HepG2 (cell line): Measurements from ENCODE around the gene ZNF483. TPM values are rescaled to one million over a fixed set of nuclear protein-coding genes. Genes with fewer than 3 reads are reported as not detected.

Source experiments
- ARNT2 ChIP-seq: sonication (generic); formaldehyde crosslinking; IDR thresholded peaks from 2 replicates; pipeline ENCODE4 v1.8.0; 2022; ENCODE audit warnings: mild to moderate bottlenecking, low read depth, missing genetic modification reagents, moderate library complexity
- CCAR2 ChIP-seq: fragments of 200-400 bp; formaldehyde crosslinking; optimal IDR thresholded peaks from 2 replicates; pipeline ENCODE3; 2018; ENCODE audit warnings: low read depth, mild to moderate bottlenecking, low read length, moderate library complexity
- DMAP1 ChIP-seq: IDR thresholded peaks from 2 replicates; pipeline ENCODE4 v1.6.1; 2016
- KDM2A ChIP-seq: sonication (generic); formaldehyde crosslinking; IDR thresholded peaks from 2 replicates; pipeline ENCODE4 v1.4.0; 2020; ENCODE audit warnings: low read depth, missing genetic modification reagents, borderline replicate concordance
- NRL ChIP-seq: sonication (generic); formaldehyde crosslinking; IDR thresholded peaks from 2 replicates; pipeline ENCODE4 v1.5.0; 2020; ENCODE audit warnings: missing genetic modification reagents, mild to moderate bottlenecking, moderate library complexity, borderline replicate concordance
- RARA ChIP-seq: IDR thresholded peaks from 2 replicates; pipeline ENCODE4 v1.6.1; 2016; ENCODE audit warnings: missing genetic modification reagents, missing compliant biosample characterization
- RFX5 ChIP-seq: IDR thresholded peaks from 2 replicates; pipeline ENCODE4 v1.6.1; 2011; ENCODE audit warnings: low read depth, low read length, improper control_type of control experiment
- SOX13 ChIP-seq, 3 experiments: fragments of 450-650 bp in 1 of 3; sonication (generic) in 1 of 3; formaldehyde crosslinking in 1 of 3; IDR thresholded peaks in 2 of 3; conservative IDR thresholded peaks in 1 of 3; 2 replicates each; pipeline versions ENCODE4 v1.5.0 to v1.6.1; 2016 to 2020; ENCODE audit warnings: antibody characterized with exemption in 1 of 3, mild to moderate bottlenecking in 1 of 3, missing compliant biosample characterization in 1 of 3, missing genetic modification reagents in 1 of 3, moderate library complexity in 1 of 3
- ZFP36 ChIP-seq: fragments of 150-350 bp; IDR thresholded peaks from 2 replicates; pipeline ENCODE4 v1.6.1; 2018; ENCODE audit warnings: borderline replicate concordance, low read length, low read depth; ENCODE audit not compliant: partially characterized antibody
- ZFP82 ChIP-seq: sonication (generic); formaldehyde crosslinking; IDR thresholded peaks from 2 replicates; pipeline ENCODE4 v1.5.1; 2020; ENCODE audit warnings: mild to moderate bottlenecking, missing genetic modification reagents, borderline replicate concordance
- ZNF263 ChIP-seq: sonication (generic); formaldehyde crosslinking; IDR thresholded peaks from 2 replicates; pipeline ENCODE4 v1.4.0; 2020; ENCODE audit warnings: missing genetic modification reagents
- ZNF33B ChIP-seq: sonication (generic); formaldehyde crosslinking; IDR thresholded peaks from 2 replicates; pipeline ENCODE4 v1.5.1; 2020; ENCODE audit warnings: mild to moderate bottlenecking, missing genetic modification reagents
- ZNF44 ChIP-seq: sonication (generic); formaldehyde crosslinking; IDR thresholded peaks from 2 replicates; pipeline ENCODE4 v1.5.1; 2020; ENCODE audit warnings: mild to moderate bottlenecking, missing genetic modification reagents
- ZNF510 ChIP-seq: sonication (generic); formaldehyde crosslinking; IDR thresholded peaks from 2 replicates; pipeline ENCODE4 v1.4.0; 2020; ENCODE audit warnings: low read depth, mild to moderate bottlenecking, missing genetic modification reagents
- polyA plus RNA-seq, 8 experiments: library from polyadenylated mRNA; depleted of rRNA in 3 of 8; stranded (reverse) in 7 of 8; unstranded in 1 of 8; fragments of >200 nt; fragmentation: Illumina TruSeq in 4 of 8; extraction: Trizol in 4 of 8; gene quantifications; 2 replicates each; pipeline versions ENCODE4 v1.2.1 to v1.2.3, GENCODE V29; 2011 to 2016; ENCODE audit warnings: low read depth in 4 of 8, missing spikeins in 1 of 8, mixed read lengths in 1 of 8; ENCODE audit not compliant: insufficient read depth in 1 of 8
- total RNA-seq, 5 experiments: library from RNA; depleted of rRNA; stranded (reverse); fragments of >200 nt; fragmentation: Illumina TruSeq; extraction: Trizol; gene quantifications; 2 replicates each; pipeline ENCODE4 v1.2.3, GENCODE V29; 2016; ENCODE audit warnings: low read depth in 1 of 5
- TF ChIP-seq, protein P1 (sequence below): sonication (generic); formaldehyde crosslinking; IDR thresholded peaks from 2 replicates; pipeline ENCODE4 v1.5.1; 2020; ENCODE audit warnings: missing genetic modification reagents, mild to moderate bottlenecking, borderline replicate concordance
- TF ChIP-seq, protein P2 (sequence below): sonication (generic); formaldehyde crosslinking; IDR thresholded peaks from 2 replicates; pipeline ENCODE4 v1.5.0; 2020; ENCODE audit warnings: mild to moderate bottlenecking, missing genetic modification reagents, moderate library complexity
- TF ChIP-seq, protein P3 (sequence below): sonication (generic); formaldehyde crosslinking; IDR thresholded peaks from 2 replicates; pipeline ENCODE4 v1.8.0; 2023; ENCODE audit warnings: mild to moderate bottlenecking, missing genetic modification reagents
- TF ChIP-seq, protein P4 (sequence below): sonication (generic); formaldehyde crosslinking; IDR thresholded peaks from 2 replicates; pipeline ENCODE4 v1.5.0; 2020; ENCODE audit warnings: missing genetic modification reagents
- TF ChIP-seq, protein P5 (sequence below): sonication (generic); formaldehyde crosslinking; conservative IDR thresholded peaks from 2 replicates; pipeline ENCODE4 v1.4.0; 2020; ENCODE audit warnings: missing genetic modification reagents
- TF ChIP-seq, protein P6 (sequence below): IDR thresholded peaks from 2 replicates; pipeline ENCODE4 v1.6.1; 2016; ENCODE audit warnings: missing genetic modification reagents, missing compliant biosample characterization

Gene ZNF483
- total and polyA plus RNA-seq, 2 of the 13 experiments (the other 11 are each of a cell fraction or from before 2014, with no cell fraction given): 2.0 to 9.5 TPM

DNA sequence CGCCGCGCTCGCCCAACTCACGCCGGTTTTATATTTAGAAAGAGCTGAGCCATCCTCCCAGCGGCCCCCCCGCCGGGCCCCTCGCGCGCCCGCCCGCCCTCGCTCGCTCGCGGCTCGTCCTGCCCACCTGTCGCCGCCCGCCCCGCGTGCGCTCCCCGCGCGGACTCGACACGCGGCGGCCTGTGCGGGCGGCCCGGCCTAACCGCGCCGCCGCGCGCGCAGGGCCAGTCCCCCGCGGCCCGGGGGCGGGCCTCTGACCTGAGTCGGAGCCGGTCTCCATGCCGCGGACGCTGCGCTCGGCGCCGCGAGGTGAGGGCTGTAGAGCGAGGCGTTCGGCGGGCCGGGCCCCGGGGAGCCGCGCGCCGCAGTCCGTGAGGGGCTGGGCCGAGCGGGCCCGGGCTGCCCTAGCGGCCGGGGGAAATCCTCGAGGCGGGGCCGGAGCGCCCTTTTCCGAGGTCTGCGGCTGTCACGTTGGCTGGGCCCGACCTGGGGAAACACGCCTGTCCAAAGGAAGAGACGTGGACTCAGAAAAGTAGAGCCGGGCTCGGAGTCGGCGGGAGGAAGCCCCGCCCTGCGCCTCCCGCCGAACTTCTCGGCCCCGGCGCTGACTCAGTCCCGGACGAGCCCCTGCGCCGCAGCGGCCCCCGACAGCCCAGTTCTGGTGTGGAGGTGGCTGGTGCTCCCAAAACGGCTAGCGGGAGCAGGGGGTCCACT lies 41.0 kb upstream of the ZNF483 start, which contains the start of gene ECPAS (continued):
- TF ChIP-seq, protein P1, sequence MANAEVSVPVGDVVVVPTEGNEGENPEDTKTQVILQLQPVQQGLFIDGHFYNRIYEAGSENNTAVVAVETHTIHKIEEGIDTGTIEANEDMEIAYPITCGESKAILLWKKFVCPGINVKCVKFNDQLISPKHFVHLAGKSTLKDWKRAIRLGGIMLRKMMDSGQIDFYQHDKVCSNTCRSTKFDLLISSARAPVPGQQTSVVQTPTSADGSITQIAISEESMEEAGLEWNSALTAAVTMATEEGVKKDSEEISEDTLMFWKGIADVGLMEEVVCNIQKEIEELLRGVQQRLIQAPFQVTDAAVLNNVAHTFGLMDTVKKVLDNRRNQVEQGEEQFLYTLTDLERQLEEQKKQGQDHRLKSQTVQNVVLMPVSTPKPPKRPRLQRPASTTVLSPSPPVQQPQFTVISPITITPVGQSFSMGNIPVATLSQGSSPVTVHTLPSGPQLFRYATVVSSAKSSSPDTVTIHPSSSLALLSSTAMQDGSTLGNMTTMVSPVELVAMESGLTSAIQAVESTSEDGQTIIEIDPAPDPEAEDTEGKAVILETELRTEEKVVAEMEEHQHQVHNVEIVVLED (CRISPR knock-in tag): 0 out of 2 replicates have a peak, but pooled peaks have one; percentile 17
- TF ChIP-seq, protein P2, sequence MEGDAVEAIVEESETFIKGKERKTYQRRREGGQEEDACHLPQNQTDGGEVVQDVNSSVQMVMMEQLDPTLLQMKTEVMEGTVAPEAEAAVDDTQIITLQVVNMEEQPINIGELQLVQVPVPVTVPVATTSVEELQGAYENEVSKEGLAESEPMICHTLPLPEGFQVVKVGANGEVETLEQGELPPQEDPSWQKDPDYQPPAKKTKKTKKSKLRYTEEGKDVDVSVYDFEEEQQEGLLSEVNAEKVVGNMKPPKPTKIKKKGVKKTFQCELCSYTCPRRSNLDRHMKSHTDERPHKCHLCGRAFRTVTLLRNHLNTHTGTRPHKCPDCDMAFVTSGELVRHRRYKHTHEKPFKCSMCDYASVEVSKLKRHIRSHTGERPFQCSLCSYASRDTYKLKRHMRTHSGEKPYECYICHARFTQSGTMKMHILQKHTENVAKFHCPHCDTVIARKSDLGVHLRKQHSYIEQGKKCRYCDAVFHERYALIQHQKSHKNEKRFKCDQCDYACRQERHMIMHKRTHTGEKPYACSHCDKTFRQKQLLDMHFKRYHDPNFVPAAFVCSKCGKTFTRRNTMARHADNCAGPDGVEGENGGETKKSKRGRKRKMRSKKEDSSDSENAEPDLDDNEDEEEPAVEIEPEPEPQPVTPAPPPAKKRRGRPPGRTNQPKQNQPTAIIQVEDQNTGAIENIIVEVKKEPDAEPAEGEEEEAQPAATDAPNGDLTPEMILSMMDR: peak; percentile 13; the same call in 1 of the 2 replicates
- TF ChIP-seq, protein P3, sequence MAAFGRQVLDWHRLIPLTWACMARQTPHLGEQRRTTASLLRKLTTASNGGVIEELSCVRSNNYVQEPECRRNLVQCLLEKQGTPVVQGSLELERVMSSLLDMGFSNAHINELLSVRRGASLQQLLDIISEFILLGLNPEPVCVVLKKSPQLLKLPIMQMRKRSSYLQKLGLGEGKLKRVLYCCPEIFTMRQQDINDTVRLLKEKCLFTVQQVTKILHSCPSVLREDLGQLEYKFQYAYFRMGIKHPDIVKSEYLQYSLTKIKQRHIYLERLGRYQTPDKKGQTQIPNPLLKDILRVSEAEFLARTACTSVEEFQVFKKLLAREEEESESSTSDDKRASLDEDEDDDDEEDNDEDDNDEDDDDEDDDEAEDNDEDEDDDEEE: no peak
- TF ChIP-seq DMAP1: peak; percentile 60; the same call in 1 of the 2 replicates
- TF ChIP-seq, protein P4, sequence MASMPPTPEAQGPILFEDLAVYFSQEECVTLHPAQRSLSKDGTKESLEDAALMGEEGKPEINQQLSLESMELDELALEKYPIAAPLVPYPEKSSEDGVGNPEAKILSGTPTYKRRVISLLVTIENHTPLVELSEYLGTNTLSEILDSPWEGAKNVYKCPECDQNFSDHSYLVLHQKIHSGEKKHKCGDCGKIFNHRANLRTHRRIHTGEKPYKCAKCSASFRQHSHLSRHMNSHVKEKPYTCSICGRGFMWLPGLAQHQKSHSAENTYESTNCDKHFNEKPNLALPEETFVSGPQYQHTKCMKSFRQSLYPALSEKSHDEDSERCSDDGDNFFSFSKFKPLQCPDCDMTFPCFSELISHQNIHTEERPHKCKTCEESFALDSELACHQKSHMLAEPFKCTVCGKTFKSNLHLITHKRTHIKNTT: no peak
- TF ChIP-seq ZNF44 (CRISPR knock-in tag): no peak
- peak; percentile 89 for TF ChIP-seq ZNF263 (CRISPR knock-in tag)
- peak; percentile 55; the same call in 1 of the 2 replicates for TF ChIP-seq ARNT2
- TF ChIP-seq ZNF510 (CRISPR knock-in tag): no peak
- TF ChIP-seq, protein P5, sequence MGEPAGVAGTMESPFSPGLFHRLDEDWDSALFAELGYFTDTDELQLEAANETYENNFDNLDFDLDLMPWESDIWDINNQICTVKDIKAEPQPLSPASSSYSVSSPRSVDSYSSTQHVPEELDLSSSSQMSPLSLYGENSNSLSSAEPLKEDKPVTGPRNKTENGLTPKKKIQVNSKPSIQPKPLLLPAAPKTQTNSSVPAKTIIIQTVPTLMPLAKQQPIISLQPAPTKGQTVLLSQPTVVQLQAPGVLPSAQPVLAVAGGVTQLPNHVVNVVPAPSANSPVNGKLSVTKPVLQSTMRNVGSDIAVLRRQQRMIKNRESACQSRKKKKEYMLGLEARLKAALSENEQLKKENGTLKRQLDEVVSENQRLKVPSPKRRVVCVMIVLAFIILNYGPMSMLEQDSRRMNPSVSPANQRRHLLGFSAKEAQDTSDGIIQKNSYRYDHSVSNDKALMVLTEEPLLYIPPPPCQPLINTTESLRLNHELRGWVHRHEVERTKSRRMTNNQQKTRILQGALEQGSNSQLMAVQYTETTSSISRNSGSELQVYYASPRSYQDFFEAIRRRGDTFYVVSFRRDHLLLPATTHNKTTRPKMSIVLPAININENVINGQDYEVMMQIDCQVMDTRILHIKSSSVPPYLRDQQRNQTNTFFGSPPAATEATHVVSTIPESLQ (CRISPR knock-in tag): no peak
- TF ChIP-seq ZFP82: peak; percentile 68; the same call in 1 of the 2 replicates
- TF ChIP-seq ZFP36: no peak
- peak; percentile 26; the same call in 1 of the 2 replicates for TF ChIP-seq ZNF33B (CRISPR knock-in tag)
- TF ChIP-seq RFX5: no peak
- peak; percentile 24; the same call in 1 of the 2 replicates for TF ChIP-seq RARA
- peak; percentile 73; the same call in 1 of the 2 replicates for TF ChIP-seq KDM2A (CRISPR knock-in tag)
- TF ChIP-seq, protein P6, sequence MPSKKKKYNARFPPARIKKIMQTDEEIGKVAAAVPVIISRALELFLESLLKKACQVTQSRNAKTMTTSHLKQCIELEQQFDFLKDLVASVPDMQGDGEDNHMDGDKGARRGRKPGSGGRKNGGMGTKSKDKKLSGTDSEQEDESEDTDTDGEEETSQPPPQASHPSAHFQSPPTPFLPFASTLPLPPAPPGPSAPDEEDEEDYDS (CRISPR knock-in tag): peak; percentile 47; the same call in 1 of the 2 replicates
- TF ChIP-seq CCAR2: no peak
- peak; percentile 62; the same call in 1 of the 2 replicates for TF ChIP-seq NRL (CRISPR knock-in tag)
- no peak for TF ChIP-seq SOX13 (IDR thresholded peaks at IDR 0.05)
- TF ChIP-seq SOX13 (CRISPR knock-in tag; conservative IDR thresholded peaks at IDR 0.05 in 1 of 2, IDR thresholded peaks at IDR 0.05 in 1 of 2): 0 out of 4 replicates have a peak, but pooled peaks of 1 of the 2 experiments have one; percentile 10
